Activated CD4-positive, alpha-beta T cell treated with anti-CD3 and anti-CD28 coated beads for 48 hours (primary cell): ENCODE measurements around the gene C1GALT1C1.
"Not testable (repeated sequence)": the region's sequence is repeated elsewhere in the genome, so short reads cannot be mapped to it uniquely, and the experiment has no call there.

Experiments
- DNase-seq: peaks from one replicate; pipeline ENCODE4 v3.0.0-alpha.2; 2020

C1GALT1C1 gene

GRCh38 chrX:120629667-120630537 lies at the start of gene C1GALT1C1:
Gene C1GALT1C1 (minus strand): TSS chrX:120630054. CDS start chrX:120627166, 2,888 bp downstream.
- peak; percentile 92 for DNase-seq

- DNase-seq, result peak; percentile 16
Measured at GRCh38 chrX:120677004-120677652, 47.3 kb upstream of the C1GALT1C1 start.

GRCh38 chrX:120672841-120673530 lies 43.1 kb upstream of the C1GALT1C1 start:
- no peak for DNase-seq

GRCh38 chrX:120672389-120672788 lies 42.5 kb upstream of the C1GALT1C1 start:
- no peak for DNase-seq

- no peak for DNase-seq
Measured at GRCh38 chrX:120671963-120672362, 42.1 kb upstream of the C1GALT1C1 start.

GRCh38 chrX:120668357-120668756 lies 38.5 kb upstream of the C1GALT1C1 start:
- no peak for DNase-seq

GRCh38 chrX:120664535-120664934 lies 34.7 kb upstream of the C1GALT1C1 start:
- not testable (repeated sequence) for DNase-seq

GRCh38 chrX:120664081-120664480 lies 34.2 kb upstream of the C1GALT1C1 start:
- DNase-seq, result no peak

GRCh38 chrX:120662662-120663061 lies 32.8 kb upstream of the C1GALT1C1 start:
- no peak for DNase-seq

GRCh38 chrX:120660637-120661036 lies 30.8 kb upstream of the C1GALT1C1 start:
- no peak for DNase-seq

- DNase-seq, result no peak
Measured at GRCh38 chrX:120653000-120653399, 23.1 kb upstream of the C1GALT1C1 start.

GRCh38 chrX:120652256-120652655 lies 22.4 kb upstream of the C1GALT1C1 start:
- DNase-seq, result not testable (repeated sequence)

GRCh38 chrX:120647127-120647526 lies 17.3 kb upstream of the C1GALT1C1 start:
- DNase-seq, result no peak

GRCh38 chrX:120642871-120643270 lies 13.0 kb upstream of the C1GALT1C1 start:
- DNase-seq, result no peak

GRCh38 chrX:120638619-120639018 lies 8.8 kb upstream of the C1GALT1C1 start:
- DNase-seq, result no peak

- no peak for DNase-seq
Measured at GRCh38 chrX:120625371-120625770, 4.5 kb downstream of the C1GALT1C1 start.

GRCh38 chrX:120617996-120618630 lies 11.7 kb downstream of the C1GALT1C1 start:
- no peak for DNase-seq

- DNase-seq, result no peak
Measured at GRCh38 chrX:120614816-120615215, 15.0 kb downstream of the C1GALT1C1 start.

GRCh38 chrX:120612086-120612485 lies 17.8 kb downstream of the C1GALT1C1 start:
- no peak for DNase-seq

GRCh38 chrX:120604361-120604782 lies 25.5 kb downstream of the C1GALT1C1 start:
- peak; percentile 30 for DNase-seq

GRCh38 chrX:120603707-120604360 lies 26.0 kb downstream of the C1GALT1C1 start, which contains the start of gene MCTS1:
Gene MCTS1 (plus strand): TSS chrX:120604101. CDS start chrX:120604237, 136 bp downstream.
- DNase-seq, result peak; percentile 84

GRCh38 chrX:120585702-120586101 lies 44.2 kb downstream of the C1GALT1C1 start:
- DNase-seq, result no peak
